ENCODE measurements around the gene LIMK2.
"Not testable (repeated sequence)": the region's sequence is repeated elsewhere in the genome, so short reads cannot be mapped to it uniquely, and the experiment has no call there.

The LIMK2 gene

GRCh38 chr22:31290494-31291471 is 78.7 kb downstream of the LIMK2 start:
- DNase-seq (ENCODE audit: low read depth): peak; percentile 90

GRCh38 chr22:31291481-31292235 is 79.6 kb downstream of the LIMK2 start:
- DNase-seq (ENCODE audit: low read depth): peak; percentile 33

GRCh38 chr22:31292236-31292989 is 80.3 kb downstream of the LIMK2 start, which contains the start of gene PIK3IP1:
Gene PIK3IP1 (minus strand): TSS chr22:31292488. CDS start chr22:31292344, 144 bp downstream.
- DNase-seq (ENCODE audit: low read depth): peak; percentile 85

- no peak for DNase-seq (ENCODE audit: low read depth)
Observed at GRCh38 chr22:31295360-31295759, 83.3 kb downstream of the LIMK2 start.

- peak; percentile 53 for DNase-seq (ENCODE audit: low read depth)
Observed at GRCh38 chr22:31295831-31296657, 83.9 kb downstream of the LIMK2 start.

GRCh38 chr22:31300896-31301295 is 88.8 kb downstream of the LIMK2 start:
- DNase-seq (ENCODE audit: low read depth): no peak

GRCh38 chr22:31302006-31302405 is 89.9 kb downstream of the LIMK2 start:
- DNase-seq (ENCODE audit: low read depth): no peak

- no peak for DNase-seq (ENCODE audit: low read depth)
Observed at GRCh38 chr22:31302537-31302936, 90.4 kb downstream of the LIMK2 start.

- DNase-seq (ENCODE audit: low read depth): no peak
Observed at GRCh38 chr22:31305194-31305593, 93.1 kb downstream of the LIMK2 start.

- no peak for DNase-seq (ENCODE audit: low read depth)
Observed at GRCh38 chr22:31308181-31308580, 96.1 kb downstream of the LIMK2 start.

- DNase-seq (ENCODE audit: low read depth): peak; percentile 62
Observed at GRCh38 chr22:31313366-31314147, 101.5 kb downstream of the LIMK2 start.

- DNase-seq (ENCODE audit: low read depth): not testable (repeated sequence)
Observed at GRCh38 chr22:31314220-31314619, 102.1 kb downstream of the LIMK2 start.

GRCh38 chr22:31321421-31321820 is 109.3 kb downstream of the LIMK2 start:
- no peak for DNase-seq (ENCODE audit: low read depth)

- no peak for DNase-seq (ENCODE audit: low read depth)
Observed at GRCh38 chr22:31323578-31324550, 111.8 kb downstream of the LIMK2 start.

GRCh38 chr22:31326877-31327276 is 114.8 kb downstream of the LIMK2 start:
- DNase-seq (ENCODE audit: low read depth): no peak

- peak; percentile 28 for DNase-seq (ENCODE audit: low read depth)
Observed at GRCh38 chr22:31327806-31328543, 115.9 kb downstream of the LIMK2 start.

GRCh38 chr22:31328544-31328960 is 116.5 kb downstream of the LIMK2 start:
- DNase-seq (ENCODE audit: low read depth): no peak

- peak; percentile 45 for DNase-seq (ENCODE audit: low read depth)
Observed at GRCh38 chr22:31329029-31329428, 116.9 kb downstream of the LIMK2 start.
